Activated CD4-positive, alpha-beta T cell treated with anti-CD3 and anti-CD28 coated beads, Interleukin-10, Interleukin-2, amounts not matched to agents 100 ng/mL and 50 ng/mL, durations not matched to agents 16 hours and 8 hours (primary cell): ENCODE data around the gene RBM28.

Source experiments
- DNase-seq: peaks from one replicate; pipeline ENCODE4 v3.0.0-alpha.2; 2020

The RBM28 gene

GRCh38 chr7:128257458-128257857 lies 86.2 kb downstream of the RBM28 start:
- DNase-seq: no peak

GRCh38 chr7:128255271-128255670 lies 88.4 kb downstream of the RBM28 start:
- no peak for DNase-seq

- DNase-seq: no peak
Observed at GRCh38 chr7:128254470-128254869, 89.2 kb downstream of the RBM28 start.

- DNase-seq: no peak
Observed at GRCh38 chr7:128253701-128254100, 90.0 kb downstream of the RBM28 start.

GRCh38 chr7:128251337-128251736 lies 92.4 kb downstream of the RBM28 start:
- DNase-seq: no peak
